ENCODE measurements around the gene RAD50.

The RAD50 gene

GRCh38 chr5:132686193-132686592 lies 129.4 kb downstream of the RAD50 start:
- Histone ChIP-seq H3K4me3 (ENCODE audit: low read length) (no peak overlapping the region), H3K79me2 (ENCODE audit: low read length) (no peaks in the 10 kb centered on the region), H3K9me3 (replicated peaks; ENCODE audit: insufficient read depth, low read length) (no peaks in the 10 kb centered on the region), H3F3A (ENCODE audit: insufficient read depth, low read length) (no peaks in the 10 kb centered on the region), H2AFZ (ENCODE audit: low read length) (no peak overlapping the region), H3K9ac (ENCODE audit: low read length) (no peak overlapping the region), H3K9me2 (replicated peaks; ENCODE audit: insufficient read depth, low read length) (no peaks in the 10 kb centered on the region), H3K36me3 (replicated peaks; ENCODE audit: insufficient read depth, low read length) (no peaks in the 10 kb centered on the region), H4K20me1 (ENCODE audit: insufficient read depth, low read length) (no peaks in the 10 kb centered on the region), H3K27me3 (replicated peaks; ENCODE audit: insufficient read depth, low read length) (no peaks in the 10 kb centered on the region), H3K4me2 (ENCODE audit: low read depth, low read length) (no peak overlapping the region), H3K4me1 (ENCODE audit: low read length) (0 out of 2 replicates have a peak, but pooled peaks cover 5% of the 10 kb centered on the region), H3K27ac (ENCODE audit: low read length) (no peak overlapping the region)
- TF ChIP-seq EZH2phosphoT487 (IDR thresholded peaks at IDR 0.05; ENCODE audit: low read length) (no peak), EZH2 (optimal IDR thresholded peaks at IDR 0.05; ENCODE audit: low read depth, low read length) (no peak)
- TF ChIP-seq, protein P1, sequence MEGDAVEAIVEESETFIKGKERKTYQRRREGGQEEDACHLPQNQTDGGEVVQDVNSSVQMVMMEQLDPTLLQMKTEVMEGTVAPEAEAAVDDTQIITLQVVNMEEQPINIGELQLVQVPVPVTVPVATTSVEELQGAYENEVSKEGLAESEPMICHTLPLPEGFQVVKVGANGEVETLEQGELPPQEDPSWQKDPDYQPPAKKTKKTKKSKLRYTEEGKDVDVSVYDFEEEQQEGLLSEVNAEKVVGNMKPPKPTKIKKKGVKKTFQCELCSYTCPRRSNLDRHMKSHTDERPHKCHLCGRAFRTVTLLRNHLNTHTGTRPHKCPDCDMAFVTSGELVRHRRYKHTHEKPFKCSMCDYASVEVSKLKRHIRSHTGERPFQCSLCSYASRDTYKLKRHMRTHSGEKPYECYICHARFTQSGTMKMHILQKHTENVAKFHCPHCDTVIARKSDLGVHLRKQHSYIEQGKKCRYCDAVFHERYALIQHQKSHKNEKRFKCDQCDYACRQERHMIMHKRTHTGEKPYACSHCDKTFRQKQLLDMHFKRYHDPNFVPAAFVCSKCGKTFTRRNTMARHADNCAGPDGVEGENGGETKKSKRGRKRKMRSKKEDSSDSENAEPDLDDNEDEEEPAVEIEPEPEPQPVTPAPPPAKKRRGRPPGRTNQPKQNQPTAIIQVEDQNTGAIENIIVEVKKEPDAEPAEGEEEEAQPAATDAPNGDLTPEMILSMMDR (IDR thresholded peaks at IDR 0.05; ENCODE audit: low read length), result no peak
- DNase-seq, result no peak

GRCh38 chr5:132687995-132688394 lies 131.2 kb downstream of the RAD50 start:
- no peaks in the 10 kb centered on the region for H3K79me2 ChIP-seq (ENCODE audit: low read length)
- peaks cover 10% of the 10 kb centered on the region; the same call in 1 of the 2 replicates for H3K4me1 ChIP-seq (ENCODE audit: low read length)
- H2AFZ ChIP-seq (ENCODE audit: low read length), result no peak overlapping the region
- H3K4me3 ChIP-seq (ENCODE audit: low read length), result no peak overlapping the region
- no peaks in the 10 kb centered on the region for H3K9me2 ChIP-seq (replicated peaks; ENCODE audit: insufficient read depth, low read length)
- H3K4me2 ChIP-seq (ENCODE audit: low read depth, low read length), result no peak overlapping the region
- H3K36me3 ChIP-seq (replicated peaks; ENCODE audit: insufficient read depth, low read length), result no peaks in the 10 kb centered on the region
- DNase-seq, result no peak
- no peak overlapping the region for H3K9ac ChIP-seq (ENCODE audit: low read length)
- no peaks in the 10 kb centered on the region for H4K20me1 ChIP-seq (ENCODE audit: insufficient read depth, low read length)
- TF ChIP-seq EZH2phosphoT487 (IDR thresholded peaks at IDR 0.05; ENCODE audit: low read length) (no peak), EZH2 (optimal IDR thresholded peaks at IDR 0.05; ENCODE audit: low read depth, low read length) (no peak)
- TF ChIP-seq, protein P1 (IDR thresholded peaks at IDR 0.05; ENCODE audit: low read length), result no peak
- H3F3A ChIP-seq (ENCODE audit: insufficient read depth, low read length), result no peaks in the 10 kb centered on the region
- H3K9me3 ChIP-seq (replicated peaks; ENCODE audit: insufficient read depth, low read length), result no peaks in the 10 kb centered on the region
- no peaks in the 10 kb centered on the region for H3K27me3 ChIP-seq (replicated peaks; ENCODE audit: insufficient read depth, low read length)
- no peak overlapping the region for H3K27ac ChIP-seq (ENCODE audit: low read length)

DNA sequence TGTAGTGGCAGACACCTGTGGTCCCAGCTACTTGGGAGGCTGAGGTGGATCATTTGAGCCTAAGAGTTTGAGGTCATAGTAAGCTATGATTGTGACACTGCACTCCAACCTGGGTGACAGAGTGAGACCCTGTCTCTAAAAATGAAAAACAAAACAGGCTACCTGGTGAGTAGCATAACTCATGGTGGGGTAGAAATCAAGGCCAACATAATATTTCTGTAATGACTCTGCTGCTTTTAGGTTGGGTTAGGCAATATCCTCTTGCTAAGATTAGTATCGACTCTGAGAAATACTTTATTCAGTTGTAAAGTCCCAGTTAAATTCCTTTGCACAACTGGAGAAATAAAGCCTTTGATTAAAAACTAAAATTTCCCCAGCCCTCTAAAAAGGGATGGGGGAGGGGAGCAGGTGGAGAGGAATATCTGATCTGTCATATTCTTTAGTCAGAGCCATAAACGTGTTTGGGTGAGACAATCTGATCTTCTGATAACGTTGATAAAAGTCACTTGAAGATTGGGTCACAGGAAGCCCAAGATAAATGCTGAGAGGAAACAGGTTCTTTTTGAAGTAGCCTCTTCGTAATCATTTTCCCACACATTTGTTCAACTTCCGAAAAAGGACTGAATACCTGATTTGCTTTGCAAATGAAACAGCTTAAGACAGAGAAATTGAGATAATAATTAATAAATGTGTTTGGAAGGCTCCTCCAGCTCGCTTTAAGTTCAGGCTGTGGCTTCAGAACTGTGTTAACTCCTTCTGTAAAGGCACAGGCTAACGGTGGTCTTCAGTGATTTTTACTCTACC lies 132.0 kb downstream of the RAD50 start:
- Histone ChIP-seq H3K4me1 (ENCODE audit: low read length) (peaks cover 10% of the 10 kb centered on the region; the same call in 1 of the 2 replicates), H3K27me3 (replicated peaks; ENCODE audit: insufficient read depth, low read length) (no peaks in the 10 kb centered on the region), H3K4me2 (ENCODE audit: low read depth, low read length) (no peak overlapping the region), H3K9me2 (replicated peaks; ENCODE audit: insufficient read depth, low read length) (no peaks in the 10 kb centered on the region), H3K9me3 (replicated peaks; ENCODE audit: insufficient read depth, low read length) (no peaks in the 10 kb centered on the region), H3K9ac (ENCODE audit: low read length) (no peak overlapping the region), H3F3A (ENCODE audit: insufficient read depth, low read length) (no peaks in the 10 kb centered on the region), H3K27ac (ENCODE audit: low read length) (no peak overlapping the region), H3K36me3 (replicated peaks; ENCODE audit: insufficient read depth, low read length) (no peaks in the 10 kb centered on the region), H2AFZ (ENCODE audit: low read length) (no peak overlapping the region), H3K4me3 (ENCODE audit: low read length) (no peak overlapping the region), H3K79me2 (ENCODE audit: low read length) (no peaks in the 10 kb centered on the region), H4K20me1 (ENCODE audit: insufficient read depth, low read length) (no peaks in the 10 kb centered on the region)
- DNase-seq, result no peak
- TF ChIP-seq EZH2phosphoT487 (IDR thresholded peaks at IDR 0.05; ENCODE audit: low read length) (no peak), EZH2 (optimal IDR thresholded peaks at IDR 0.05; ENCODE audit: low read depth, low read length) (no peak)

DNA sequence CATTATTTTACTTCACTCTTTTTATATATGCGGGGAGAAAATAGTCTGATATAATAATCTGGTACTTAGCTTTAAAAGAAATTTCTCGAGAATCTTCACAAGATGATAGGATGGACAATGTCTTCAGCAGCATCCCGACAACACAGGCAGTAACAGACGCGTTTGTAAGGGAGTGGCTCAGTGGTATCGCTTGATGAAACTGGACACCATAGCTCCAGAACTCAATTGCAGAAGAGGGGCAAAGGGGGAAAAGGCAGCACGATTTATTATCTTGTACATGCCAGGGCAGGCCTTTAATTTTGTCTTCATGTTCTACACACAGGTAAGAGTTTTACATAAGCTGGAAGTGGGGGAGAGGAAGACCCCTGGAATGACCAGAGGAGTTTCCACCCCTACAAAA lies 132.7 kb downstream of the RAD50 start:
- Histone ChIP-seq H3F3A (ENCODE audit: insufficient read depth, low read length) (no peaks in the 10 kb centered on the region), H3K9ac (ENCODE audit: low read length) (no peak overlapping the region), H2AFZ (ENCODE audit: low read length) (no peak overlapping the region), H3K9me3 (replicated peaks; ENCODE audit: insufficient read depth, low read length) (no peaks in the 10 kb centered on the region), H3K4me2 (ENCODE audit: low read depth, low read length) (no peak overlapping the region), H3K9me2 (replicated peaks; ENCODE audit: insufficient read depth, low read length) (no peaks in the 10 kb centered on the region), H3K36me3 (replicated peaks; ENCODE audit: insufficient read depth, low read length) (no peaks in the 10 kb centered on the region), H4K20me1 (ENCODE audit: insufficient read depth, low read length) (no peaks in the 10 kb centered on the region), H3K27me3 (replicated peaks; ENCODE audit: insufficient read depth, low read length) (no peaks in the 10 kb centered on the region), H3K79me2 (ENCODE audit: low read length) (no peaks in the 10 kb centered on the region), H3K4me3 (ENCODE audit: low read length) (no peak overlapping the region), H3K4me1 (ENCODE audit: low read length) (peaks cover 10% of the 10 kb centered on the region; the same call in 1 of the 2 replicates), H3K27ac (ENCODE audit: low read length) (no peak overlapping the region)
- no peak for TF ChIP-seq EZH2phosphoT487 (IDR thresholded peaks at IDR 0.05; ENCODE audit: low read length)
- TF ChIP-seq, protein P1 (IDR thresholded peaks at IDR 0.05; ENCODE audit: low read length), result no peak
- no peak for TF ChIP-seq EZH2 (optimal IDR thresholded peaks at IDR 0.05; ENCODE audit: low read depth, low read length)
- no peak for DNase-seq
